Body of pancreas (tissue), 4 donors: ENCODE results near the gene CYP27B1.

Source experiments
- CTCF ChIP-seq, 7 experiments: fragments of 450-650 bp in 4 of 7; fragments of 200-600 bp in 3 of 7; sonication (generic) in 3 of 7; IDR thresholded peaks; one replicate each; pipeline ENCODE4 v1.5.1; 2016 to 2019; ENCODE audit warnings: antibody characterized with exemption in 7 of 7
- POLR2A ChIP-seq, 3 donors: fragments of 450-650 bp; IDR thresholded peaks; one replicate each; pipeline ENCODE4 v1.6.1; 2016; ENCODE audit warnings: antibody characterized with exemption in 3 of 3, mild to moderate bottlenecking in 2 of 3

GRCh38 chr12:57713209-57713608 lies 53.7 kb downstream of the CYP27B1 start:
- no peak for TF ChIP-seq CTCF (IDR thresholded peaks at IDR 0.05)
- no peak for TF ChIP-seq POLR2A (IDR thresholded peaks at IDR 0.05)
